ENCODE data around the gene A1CF.
"Not testable (repeated sequence)": the region's sequence is repeated elsewhere in the genome, so short reads cannot be mapped to it uniquely, and the experiment has no call there.

A1CF gene

GRCh38 chr10:50857579-50857978, 27.8 kb downstream of the A1CF start:
- DNase-seq: no peak

DNA sequence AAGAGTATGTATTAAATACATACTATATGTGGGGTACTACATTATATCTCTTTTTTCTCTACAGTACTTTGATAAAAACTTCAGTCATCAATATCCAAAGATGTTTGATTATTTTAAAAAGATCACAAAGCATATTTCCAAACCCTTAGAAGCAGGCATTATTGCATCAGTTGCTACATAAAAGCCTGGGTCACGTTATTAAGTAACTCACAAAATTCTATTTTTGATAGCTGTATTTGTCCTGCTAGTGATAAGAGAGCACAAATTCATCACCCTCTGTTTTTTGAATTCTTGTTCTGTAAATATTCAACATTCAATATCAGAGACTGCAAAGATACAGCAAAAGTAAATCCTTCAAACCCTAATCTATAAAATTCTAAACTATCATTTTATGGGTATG, 30.0 kb downstream of the A1CF start:
- DNase-seq: no peak

DNA sequence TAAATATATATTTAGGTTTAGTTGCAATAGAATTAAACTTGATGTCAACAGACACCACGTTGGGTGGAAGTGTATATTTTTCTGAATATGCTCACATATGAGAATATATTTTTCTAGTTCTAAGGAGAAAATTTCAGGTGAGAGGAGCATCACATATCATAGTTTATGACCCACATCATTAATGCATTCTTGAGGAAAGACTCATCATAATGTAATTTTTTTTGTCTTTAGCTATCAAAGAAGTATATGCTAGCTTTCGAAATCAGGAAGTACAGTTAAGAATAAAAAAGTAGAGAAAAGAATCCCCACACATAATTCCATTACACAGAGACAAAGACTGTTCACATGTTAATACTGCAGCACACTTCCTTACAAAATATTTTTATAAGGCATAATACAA, 30.4 kb downstream of the A1CF start:
- no peak for DNase-seq

DNA sequence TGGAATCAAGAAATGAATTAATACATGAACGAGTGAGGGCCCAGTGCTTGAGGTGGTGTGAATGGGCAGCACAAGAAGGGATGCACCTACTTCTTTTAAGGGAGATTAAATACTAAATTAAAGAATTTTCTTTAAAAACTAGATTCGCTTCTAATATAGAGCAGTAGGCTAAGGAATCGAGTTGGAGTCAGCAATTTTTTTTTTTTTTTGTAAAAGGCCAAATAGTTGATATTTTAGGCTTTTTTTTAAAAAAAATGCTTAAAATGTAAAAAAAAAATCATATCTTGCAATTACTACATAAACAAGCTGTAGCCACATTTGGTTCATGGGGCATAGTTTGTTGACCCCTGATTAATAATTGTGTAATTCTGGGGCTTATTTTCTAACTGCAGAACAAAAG, 31.9 kb downstream of the A1CF start:
- DNase-seq: no peak

- no peak for DNase-seq
Observed at GRCh38 chr10:50851884-50852671, 33.3 kb downstream of the A1CF start.

DNA sequence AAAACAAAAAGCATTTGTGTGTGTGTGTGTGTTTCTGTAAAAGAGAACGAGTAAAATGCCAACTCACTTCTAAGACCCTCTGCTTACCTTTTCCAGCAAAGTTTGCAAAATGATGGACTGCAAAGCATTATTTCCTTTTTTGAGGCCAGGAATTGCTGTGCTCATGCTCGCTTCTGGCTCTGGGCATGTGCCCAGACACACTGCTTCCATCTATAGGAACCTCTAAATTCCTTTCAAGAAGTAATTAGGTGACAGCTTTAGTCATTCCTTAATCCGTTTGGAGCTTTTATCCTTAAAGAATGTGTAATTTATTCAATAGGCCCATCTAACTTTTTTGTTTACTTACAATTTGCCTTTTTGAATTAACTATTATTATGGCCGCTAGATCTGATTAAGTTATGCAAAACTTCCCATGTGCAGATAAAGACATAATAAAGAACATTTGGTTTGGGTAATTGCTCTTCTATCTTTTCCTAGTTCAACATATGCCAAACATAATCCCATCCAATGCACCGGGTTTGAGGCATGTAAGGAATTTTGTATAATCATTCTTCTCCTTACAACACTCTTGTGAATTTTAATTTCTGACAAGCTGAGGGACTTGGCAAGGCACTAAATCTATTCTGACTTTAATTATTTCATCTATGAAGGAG, 34.7 kb downstream of the A1CF start:
- no peak for DNase-seq

DNA sequence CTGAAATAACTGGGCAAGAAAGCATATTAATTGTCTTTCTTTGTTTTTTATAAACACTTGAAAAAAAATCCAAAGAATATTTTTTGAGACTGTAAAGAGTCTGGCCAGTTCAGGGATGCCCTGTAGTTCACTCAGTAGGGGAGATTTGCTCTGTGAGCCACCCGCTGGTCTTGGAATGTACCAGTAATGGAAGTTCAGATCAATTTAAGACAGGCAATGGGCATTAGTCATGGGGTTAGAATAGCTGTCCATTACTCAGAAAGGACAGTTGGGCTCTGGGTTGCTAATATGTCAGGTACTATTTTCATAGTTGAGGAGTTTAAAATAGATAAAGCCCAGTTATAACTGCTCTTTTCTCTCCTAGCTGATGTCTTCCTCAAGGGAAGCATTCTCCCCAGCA, 38.7 kb downstream of the A1CF start:
- DNase-seq: no peak

- no peak for DNase-seq
Observed at GRCh38 chr10:50837095-50837494, 48.3 kb downstream of the A1CF start.

GRCh38 chr10:50832171-50832751, 53.2 kb downstream of the A1CF start:
- no peak for DNase-seq

GRCh38 chr10:50830066-50830465, 55.4 kb downstream of the A1CF start:
- DNase-seq: no peak

GRCh38 chr10:50824782-50825181, 60.6 kb downstream of the A1CF start:
- DNase-seq: no peak

- no peak for DNase-seq
Observed at GRCh38 chr10:50823789-50824188, 61.6 kb downstream of the A1CF start.

- no peak for DNase-seq
Observed at GRCh38 chr10:50809596-50809995, 75.8 kb downstream of the A1CF start.

- DNase-seq: no peak
Observed at GRCh38 chr10:50807851-50808776, 77.3 kb downstream of the A1CF start.

GRCh38 chr10:50805981-50806622, 79.3 kb downstream of the A1CF start:
- no peak for DNase-seq

DNA sequence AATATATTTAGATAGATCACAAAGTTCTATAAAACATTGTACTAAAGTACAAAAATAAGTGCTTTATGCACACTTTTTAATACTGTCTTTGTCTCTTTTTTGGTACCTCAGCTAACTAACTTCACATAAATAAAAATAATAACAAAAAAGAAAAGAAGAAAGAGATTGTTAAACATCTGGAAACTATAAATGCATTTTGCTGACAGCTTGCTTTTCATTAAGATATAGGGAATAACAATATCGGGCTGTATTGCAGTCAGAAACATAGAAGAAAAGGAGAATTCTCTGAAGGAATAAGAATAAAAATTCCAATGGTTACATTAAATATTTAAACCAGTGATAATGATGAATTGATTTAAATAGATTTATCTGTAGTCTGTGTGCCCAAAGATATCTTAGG, 85.8 kb downstream of the A1CF start:
- no peak for DNase-seq

GRCh38 chr10:50798297-50798696, 87.1 kb downstream of the A1CF start:
- no peak for DNase-seq

DNA sequence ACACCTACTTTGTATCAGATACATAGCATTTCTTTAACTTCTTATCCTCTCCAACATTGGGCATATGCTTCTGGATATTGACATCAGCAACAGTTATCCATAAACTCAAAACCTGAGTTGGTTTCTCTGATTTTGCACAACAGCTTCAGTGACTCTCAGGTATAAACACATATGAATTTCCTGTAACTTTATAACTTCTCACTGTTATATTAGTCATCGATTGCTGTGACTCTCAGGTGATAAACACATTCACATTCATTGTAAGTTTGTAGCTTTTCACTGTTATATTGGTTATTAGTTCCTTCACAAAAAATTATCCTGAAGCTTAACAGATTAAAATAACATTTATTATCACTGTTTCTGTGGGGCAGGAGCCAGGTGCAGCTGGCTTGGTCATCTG, 88.7 kb downstream of the A1CF start:
- no peak for DNase-seq

DNA sequence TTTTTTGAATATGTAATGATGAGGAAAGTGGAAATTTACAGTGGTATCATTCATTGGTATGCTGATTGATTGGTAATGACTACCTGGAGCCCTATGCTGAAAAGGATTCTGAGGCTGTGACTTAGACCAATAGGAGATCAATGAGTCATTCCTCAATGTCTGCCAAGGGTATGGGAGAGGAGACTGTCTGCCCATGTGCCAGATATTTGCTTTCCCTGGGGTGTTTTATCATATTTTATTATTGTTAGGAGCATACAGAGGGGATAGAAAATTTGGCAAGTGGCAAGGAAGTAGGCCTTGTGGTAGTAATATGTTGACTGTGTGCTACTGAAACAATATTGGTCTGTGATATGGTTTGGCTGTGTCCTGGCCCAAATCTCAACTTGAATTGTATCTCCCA, 90.9 kb downstream of the A1CF start:
- no peak for DNase-seq

DNA sequence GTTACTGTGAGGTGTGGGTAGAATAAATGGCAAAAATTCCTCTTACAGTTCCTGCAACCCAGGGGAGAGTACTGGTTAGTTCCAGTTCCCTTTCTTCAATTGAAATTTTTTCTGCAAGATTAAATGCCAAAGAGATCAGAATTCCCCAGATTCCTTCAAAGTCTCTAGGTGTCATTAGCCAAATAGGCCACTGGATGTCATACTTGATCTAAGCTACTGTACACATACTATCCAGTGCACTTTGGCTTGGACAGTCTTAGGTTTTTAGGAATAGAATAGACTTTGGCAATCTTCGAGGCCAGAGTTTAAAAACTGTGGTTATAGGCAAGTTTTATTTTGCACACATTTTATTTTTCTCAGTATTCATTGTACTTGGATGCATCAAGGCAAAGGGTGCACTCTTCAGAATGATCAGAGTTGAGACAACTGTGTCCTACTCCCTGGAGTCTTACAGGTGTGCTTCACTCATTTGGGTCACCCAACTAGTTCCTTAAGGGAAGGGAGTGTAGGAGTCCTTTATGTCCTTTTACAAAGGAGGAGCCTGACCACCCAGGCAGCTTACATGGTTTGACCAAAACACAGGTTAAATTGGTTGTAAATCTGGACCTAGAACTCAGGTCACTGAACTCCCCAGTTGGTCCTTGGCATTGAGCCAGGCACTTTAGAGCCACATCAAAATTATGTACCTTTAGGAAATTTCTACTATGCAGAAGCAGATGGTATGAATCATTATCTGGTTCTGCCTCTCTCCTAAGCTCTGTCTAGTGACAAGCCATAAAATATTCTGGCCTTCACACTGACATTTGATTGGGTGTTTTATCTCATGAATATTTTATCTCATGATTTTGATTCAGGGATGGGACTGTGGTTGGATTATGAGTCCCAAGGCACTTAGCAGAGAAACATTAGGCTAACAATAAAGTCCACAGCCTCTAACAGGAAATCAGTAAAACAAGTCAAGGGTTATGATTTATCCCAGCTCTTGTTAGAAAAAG, 96.2 kb downstream of the A1CF start:
- no peak for DNase-seq

- not testable (repeated sequence) for DNase-seq
Observed at GRCh38 chr10:50787962-50788361, 97.5 kb downstream of the A1CF start.

Data from NCI-H526 treated with DMSO at 0.1 percent for 48 hours (cell line).